GM12878 (cell line): ENCODE data around the gene ST6GALNAC3. TPM values are rescaled to one million over a fixed set of nuclear protein-coding genes. Genes with fewer than 3 reads are reported as not detected.

Source experiments
- ATAC-seq: fragments of 200-7000 bp; cut with Tn5 transposase; 3 replicates; pipeline ENCODE4 v1.9.1; 2020; ENCODE audit warnings: mild to moderate bottlenecking, moderate library complexity
- BruUV-seq: library from RNA; stranded (reverse); fragments of 400-500 nt; replicated peaks from 2 replicates; lab custom pipeline; 2021; lab: Mats Ljungman, UMichigan
- CTCF ChIA-PET: fragments of 300-600 bp; sonication (Branson Sonifier 250); formaldehyde crosslinking; extraction: SDS; loops from one replicate; lab custom pipeline; 2021; ENCODE audit warnings: inconsistent platforms; lab: Yijun Ruan, JAX
- POLR2A ChIA-PET: fragments of 350-600 bp; formaldehyde crosslinking; extraction: SDS; loops from one replicate; lab custom pipeline; 2021; ENCODE audit warnings: inconsistent platforms; lab: Charles Lee
- RAD21 ChIA-PET: fragments of 300-600 bp; sonication (Branson Sonifier 250); formaldehyde crosslinking; loops from one replicate; lab custom pipeline; 2023; ENCODE audit warnings: antibody characterized with exemption; ENCODE audit not compliant: unreplicated experiment; lab: Charles Lee
- SMC1A ChIA-PET: fragments of 300-600 bp; sonication (Branson Sonifier 250); formaldehyde crosslinking; loops from one replicate; lab custom pipeline; 2023; ENCODE audit not compliant: unreplicated experiment, uncharacterized antibody; lab: Charles Lee
- DNase-seq: peaks from one replicate; pipeline ENCODE4 v3.0.0-alpha.2; 2011; ENCODE audit warnings: low read depth, low spot score
- FAIRE-seq: peaks from 3 replicates; lab custom pipeline; 2011; peaks lifted over from hg19 to GRCh38; lab: Jason Lieb, UNC
- H2AFZ ChIP-seq: 2 replicates; pipeline ENCODE4 v1.6.0; 2011; ENCODE audit warnings: low read depth, low read length, control low read depth; ENCODE audit not compliant: control insufficient read depth
- H3K27ac ChIP-seq: 2 replicates; pipeline ENCODE4 v1.5.1; 2011; ENCODE audit warnings: control low read depth; ENCODE audit not compliant: control insufficient read depth, insufficient read depth
- H3K27me3 ChIP-seq, 2 experiments: replicated peaks in 1 of 2; 2 replicates each; pipeline versions ENCODE4 v1.6.0 to v1.6.1; 2011; ENCODE audit warnings: low read length in 1 of 2; ENCODE audit not compliant: control insufficient read depth in 2 of 2, insufficient read depth in 2 of 2
- H3K36me3 ChIP-seq, 2 experiments: 2 replicates each; pipeline ENCODE4 v1.5.1; 2011; ENCODE audit warnings: low read length in 1 of 2; ENCODE audit not compliant: control insufficient read depth in 2 of 2, insufficient read depth in 2 of 2
- H3K4me1 ChIP-seq: 2 replicates; pipeline ENCODE4 v1.6.1; 2011; ENCODE audit warnings: mild to moderate bottlenecking, low read length, moderate library complexity, mixed read lengths; ENCODE audit not compliant: control insufficient read depth, insufficient read depth
- H3K4me2 ChIP-seq: 2 replicates; pipeline ENCODE4 v1.6.0; 2011; ENCODE audit warnings: control low read depth; ENCODE audit not compliant: control insufficient read depth, insufficient read depth
- H3K4me3 ChIP-seq: fragments of 200-600 bp; sonication (generic); 2 replicates; pipeline ENCODE4 v1.5.1; 2016
- H3K79me2 ChIP-seq: 2 replicates; pipeline ENCODE4 v1.6.0; 2011; ENCODE audit warnings: low read length; ENCODE audit not compliant: control insufficient read depth, insufficient read depth
- H3K9ac ChIP-seq: 2 replicates; pipeline ENCODE4 v1.8.0; 2011; ENCODE audit warnings: low read length, control low read depth, mixed read lengths; ENCODE audit not compliant: control insufficient read depth, insufficient read depth
- H3K9me3 ChIP-seq: replicated peaks from 3 replicates; pipeline ENCODE4 v1.5.1; 2011; ENCODE audit warnings: mild to moderate bottlenecking, low read length; ENCODE audit not compliant: control insufficient read depth, insufficient read depth
- H4K20me1 ChIP-seq: 2 replicates; pipeline ENCODE4 v1.6.0; 2011; ENCODE audit not compliant: control insufficient read depth, insufficient read depth
- SMAD5 ChIP-seq: IDR thresholded peaks from 2 replicates; pipeline ENCODE4 v1.6.1; 2016; ENCODE audit warnings: antibody characterized with exemption, low read depth
- SRF ChIP-seq, 2 experiments: IDR thresholded peaks; 2 replicates each; pipeline ENCODE4 v1.6.1; 2011; ENCODE audit warnings: low read depth in 2 of 2, low read length in 2 of 2, mild to moderate bottlenecking in 1 of 2, moderate library complexity in 1 of 2
- whole genome bisulfite sequencing: methylation state at CpG from one replicate; pipeline ENCODE4 v1.1.6; 2016; ENCODE audit warnings: low lambda C conversion rate; ENCODE audit not compliant: insufficient replicate concordance, insufficient coverage; ENCODE audit errors: missing lambda C conversion rate; 5-methylcytosine and 5-hydroxymethylcytosine counted together
- in situ Hi-C: fragments of 300-500 bp; cut with MboI; formaldehyde crosslinking; loops from 9 replicates; pipeline ENCODE4 v1.14.3; 2018; ENCODE audit warnings: mixed read lengths
- intact Hi-C: fragments of 100-400 bp; cut with micrococcal nuclease; formaldehyde crosslinking; loops from one replicate; pipeline ENCODE4 v1.14.2; 2022; ENCODE audit not compliant: unreplicated experiment
- polyA plus RNA-seq, 11 experiments: library from polyadenylated mRNA; depleted of rRNA in 4 of 11; unstranded in 6 of 11; stranded (reverse) in 5 of 11; fragments of >200 nt; fragmentation: Nextera tagmentation in 4 of 11; fragmentation: Illumina TruSeq in 1 of 11; extraction: Ambion mirVana in 4 of 11; extraction: Trizol in 1 of 11; gene quantifications; 1 replicate in 1 of 11; 2 replicates in 10 of 11; pipeline versions ENCODE4 v1.2.1 to v1.2.3, GENCODE V29; 2011 to 2016; ENCODE audit warnings: inconsistent platforms in 2 of 11, missing spikeins in 2 of 11, low read depth in 1 of 11
- total RNA-seq, 4 experiments: library from RNA; depleted of rRNA in 3 of 4; stranded (reverse); fragments of >200 nt in 3 of 4; fragmentation: Illumina TruSeq in 1 of 4; extraction: Trizol in 1 of 4; gene quantifications; 2 replicates each; pipeline versions ENCODE4 v1.2.1 to v1.2.3, GENCODE V29; 2013 to 2021
- TF ChIP-seq, protein P1 (sequence below): fragments of 450-650 bp; IDR thresholded peaks from 2 replicates; pipeline ENCODE4 v1.6.1; 2017; ENCODE audit warnings: mild to moderate bottlenecking, moderate library complexity

Gene ST6GALNAC3
- total and polyA plus RNA-seq, 10 of the 15 experiments (the other 5 are each of a cell fraction or from before 2014, with no cell fraction given): 0.04 to 0.68 (median 0.18) TPM; not detected in 3

DNA sequence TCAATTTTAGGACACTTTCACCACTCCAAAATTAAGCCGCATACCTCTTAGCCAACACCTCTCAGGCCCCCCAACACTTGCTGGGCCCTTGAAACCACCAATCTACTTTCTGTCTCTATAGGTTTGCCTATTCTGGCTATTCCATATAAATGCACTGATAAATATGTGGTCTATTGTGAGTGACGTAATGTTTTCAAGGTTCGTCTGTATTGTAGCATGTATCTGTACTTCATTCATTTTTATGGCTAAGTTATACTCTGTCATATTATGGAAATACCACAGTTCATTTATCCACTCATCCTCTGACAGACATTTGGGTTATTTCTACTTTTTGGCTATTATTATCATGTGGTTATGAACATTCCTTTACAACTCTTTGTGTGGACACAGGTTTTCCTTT, 432.8 kb downstream of the ST6GALNAC3 start:
- 73% methylated on average over 3 of the region's 3 CpGs for WGBS
- H3K9ac ChIP-seq: no peak overlapping the region
- H3K27me3 ChIP-seq: no peaks in the 10 kb centered on the region
- in situ Hi-C loops: no loop called here
- DNase-seq: no peak
- no peaks in the 10 kb centered on the region for H3K4me1 ChIP-seq
- ChIA-PET RAD21 (no interaction called here), CTCF (no interaction called here)
- TF ChIP-seq SRF (IDR thresholded peaks at IDR 0.05; ENCODE audit: low read depth in 2 of 2, low read length in 2 of 2) (no peak), SMAD5 (no peak)
- TF ChIP-seq, protein P1, sequence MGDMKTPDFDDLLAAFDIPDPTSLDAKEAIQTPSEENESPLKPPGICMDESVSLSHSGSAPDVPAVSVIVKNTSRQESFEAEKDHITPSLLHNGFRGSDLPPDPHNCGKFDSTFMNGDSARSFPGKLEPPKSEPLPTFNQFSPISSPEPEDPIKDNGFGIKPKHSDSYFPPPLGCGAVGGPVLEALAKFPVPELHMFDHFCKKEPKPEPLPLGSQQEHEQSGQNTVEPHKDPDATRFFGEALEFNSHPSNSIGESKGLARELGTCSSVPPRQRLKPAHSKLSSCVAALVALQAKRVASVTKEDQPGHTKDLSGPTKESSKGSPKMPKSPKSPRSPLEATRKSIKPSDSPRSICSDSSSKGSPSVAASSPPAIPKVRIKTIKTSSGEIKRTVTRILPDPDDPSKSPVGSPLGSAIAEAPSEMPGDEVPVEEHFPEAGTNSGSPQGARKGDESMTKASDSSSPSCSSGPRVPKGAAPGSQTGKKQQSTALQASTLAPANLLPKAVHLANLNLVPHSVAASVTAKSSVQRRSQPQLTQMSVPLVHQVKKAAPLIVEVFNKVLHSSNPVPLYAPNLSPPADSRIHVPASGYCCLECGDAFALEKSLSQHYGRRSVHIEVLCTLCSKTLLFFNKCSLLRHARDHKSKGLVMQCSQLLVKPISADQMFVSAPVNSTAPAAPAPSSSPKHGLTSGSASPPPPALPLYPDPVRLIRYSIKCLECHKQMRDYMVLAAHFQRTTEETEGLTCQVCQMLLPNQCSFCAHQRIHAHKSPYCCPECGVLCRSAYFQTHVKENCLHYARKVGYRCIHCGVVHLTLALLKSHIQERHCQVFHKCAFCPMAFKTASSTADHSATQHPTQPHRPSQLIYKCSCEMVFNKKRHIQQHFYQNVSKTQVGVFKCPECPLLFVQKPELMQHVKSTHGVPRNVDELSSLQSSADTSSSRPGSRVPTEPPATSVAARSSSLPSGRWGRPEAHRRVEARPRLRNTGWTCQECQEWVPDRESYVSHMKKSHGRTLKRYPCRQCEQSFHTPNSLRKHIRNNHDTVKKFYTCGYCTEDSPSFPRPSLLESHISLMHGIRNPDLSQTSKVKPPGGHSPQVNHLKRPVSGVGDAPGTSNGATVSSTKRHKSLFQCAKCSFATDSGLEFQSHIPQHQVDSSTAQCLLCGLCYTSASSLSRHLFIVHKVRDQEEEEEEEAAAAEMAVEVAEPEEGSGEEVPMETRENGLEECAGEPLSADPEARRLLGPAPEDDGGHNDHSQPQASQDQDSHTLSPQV: no peak
- TF ChIP-seq, all 136 proteins: peak for 0
- SMC1A ChIA-PET: interaction anchor here (0.8 kb wide), 1 partner anchor 9 kb away, joined by 3 read pairs; no protein-coding TSS in a partner anchor
- Histone ChIP-seq H3K79me2 (no peaks in the 10 kb centered on the region), H4K20me1 (no peaks in the 10 kb centered on the region), H3K4me2 (no peak overlapping the region), H3K27ac (no peak overlapping the region), H3K9me3 (no peaks in the 10 kb centered on the region), H3K36me3 (no peaks in the 10 kb centered on the region), H3K4me3 (no peak overlapping the region), H2AFZ (no peak overlapping the region)
- ATAC-seq: no peak
- FAIRE-seq: no peak
- POLR2A ChIA-PET: no interaction called here
- BruUV-seq: no TSS peak
- intact Hi-C loops: no loop called here
